Activated T-cell treated with anti-CD3 and anti-CD28 coated beads, Interleukin-2, amount 50 U/mL, for 1 hour (primary cell): ENCODE results near the gene IL34.
"Not testable (repeated sequence)": the region's sequence is repeated elsewhere in the genome, so short reads cannot be mapped to it uniquely, and the experiment has no call there.

Experiments used
- DNase-seq: peaks from one replicate; pipeline ENCODE4 v3.0.0-alpha.2; 2020

IL34 gene

DNA sequence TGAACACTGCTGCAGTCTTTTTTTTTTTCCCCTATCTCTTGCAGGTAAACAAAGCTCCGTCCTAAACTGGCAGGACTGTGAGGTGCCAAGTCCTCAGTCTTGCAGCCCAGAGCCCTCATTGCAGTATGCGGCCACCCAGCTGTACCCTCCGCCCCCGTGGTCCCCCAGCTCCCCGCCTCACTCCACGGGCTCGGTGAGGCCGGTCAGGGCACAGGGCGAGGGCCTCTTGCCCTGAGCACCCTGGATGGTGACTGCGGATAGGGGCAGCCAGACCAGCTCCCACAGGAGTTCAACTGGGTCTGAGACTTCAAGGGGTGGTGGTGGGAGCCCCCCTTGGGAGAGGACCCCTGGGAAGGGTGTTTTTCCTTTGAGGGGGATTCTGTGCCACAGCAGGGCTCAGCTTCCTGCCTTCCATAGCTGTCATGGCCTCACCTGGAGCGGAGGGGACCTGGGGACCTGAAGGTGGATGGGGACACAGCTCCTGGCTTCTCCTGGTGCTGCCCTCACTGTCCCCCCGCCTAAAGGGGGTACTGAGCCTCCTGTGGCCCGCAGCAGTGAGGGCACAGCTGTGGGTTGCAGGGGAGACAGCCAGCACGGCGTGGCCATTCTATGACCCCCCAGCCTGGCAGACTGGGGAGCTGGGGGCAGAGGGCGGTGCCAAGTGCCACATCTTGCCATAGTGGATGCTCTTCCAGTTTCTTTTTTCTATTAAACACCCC, 13.8 kb downstream of the IL34 start:
- DNase-seq: no peak

DNA sequence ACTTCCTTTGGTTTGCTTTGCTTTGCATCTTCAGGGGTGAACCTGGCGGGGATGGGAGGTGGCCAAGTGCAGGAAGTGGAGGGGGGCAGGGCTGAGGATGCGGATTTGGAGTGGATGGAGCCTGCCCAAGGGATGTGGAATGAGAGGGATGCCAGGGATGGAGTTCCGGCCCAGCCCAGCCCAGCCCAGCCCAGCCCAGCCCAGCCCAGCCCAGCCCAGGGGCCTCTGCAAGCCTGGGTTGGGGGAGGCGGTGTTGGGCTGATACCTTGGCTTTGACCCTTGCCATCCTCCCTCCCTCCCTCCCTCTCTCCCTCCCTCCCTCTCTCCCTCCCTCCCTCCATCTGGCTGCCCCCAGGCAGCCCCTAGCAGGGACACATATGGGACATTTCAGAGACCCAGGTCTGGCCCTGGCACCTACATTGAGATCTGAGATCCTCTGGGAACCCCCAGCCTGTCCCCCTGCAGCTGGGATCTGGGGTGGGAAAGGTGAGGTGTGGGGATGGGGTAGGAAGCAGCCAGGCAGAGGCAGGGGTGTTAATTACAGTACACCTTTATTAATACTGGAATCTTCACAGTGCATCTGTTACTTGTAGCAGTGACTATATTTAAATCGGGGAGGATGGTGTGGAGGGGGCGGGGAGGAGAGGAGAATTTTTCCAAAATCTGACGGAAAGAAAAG, 14.5 kb downstream of the IL34 start:
- no peak for DNase-seq

DNA sequence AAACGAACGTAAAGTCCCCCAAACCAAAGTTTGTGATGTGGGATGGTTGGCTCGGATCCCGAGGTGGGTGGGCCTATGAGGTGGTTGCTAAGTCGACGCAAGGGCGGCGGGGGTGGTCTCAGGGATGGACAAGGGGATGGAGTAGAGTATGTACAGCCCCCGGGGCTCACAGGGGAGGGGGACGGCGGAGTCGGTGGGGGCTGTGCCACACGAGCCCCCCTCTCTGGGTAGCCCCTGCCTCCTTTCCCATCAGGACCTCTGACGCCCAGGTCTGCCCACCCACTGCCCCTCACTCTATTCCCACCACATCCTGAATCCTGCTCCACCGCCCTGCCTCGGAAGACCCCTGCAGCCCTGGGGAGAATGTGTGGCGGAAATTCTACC, 15.2 kb downstream of the IL34 start:
- no peak for DNase-seq

DNA sequence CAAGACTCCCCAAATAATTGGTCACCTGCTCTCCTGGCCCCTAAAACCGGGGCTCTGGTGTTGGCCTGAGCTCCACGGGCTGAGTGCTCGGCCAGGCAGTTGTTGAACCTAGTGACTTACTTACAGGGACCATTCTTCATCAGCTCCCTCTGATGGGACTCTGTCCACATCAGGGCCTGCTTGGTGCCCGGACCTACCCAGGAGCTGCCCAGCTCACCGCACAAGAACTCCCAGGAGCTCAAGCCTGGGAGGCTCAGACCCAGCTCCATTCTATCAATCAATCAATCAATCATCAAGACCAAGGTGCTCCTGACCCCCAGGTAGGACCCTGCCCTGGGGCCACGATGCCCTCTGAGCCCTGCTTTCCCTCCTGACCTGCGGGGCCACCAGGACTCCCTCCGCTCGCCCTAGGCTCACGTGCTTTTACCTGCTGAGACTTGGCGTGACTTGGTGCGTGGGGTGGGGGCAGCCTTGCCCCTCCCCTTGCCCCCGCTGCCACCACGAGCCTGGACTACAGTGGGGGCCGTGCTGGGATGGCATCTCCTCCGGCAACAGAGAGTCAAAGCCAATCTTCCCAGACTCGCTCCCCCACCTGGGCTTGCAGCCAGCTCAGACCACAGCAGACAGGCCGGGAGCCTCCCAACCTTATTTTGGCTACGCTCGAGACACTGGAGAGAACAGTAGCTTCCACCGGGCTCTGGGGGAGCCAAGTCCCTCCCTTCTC, 15.7 kb downstream of the IL34 start:
- DNase-seq: no peak

DNA sequence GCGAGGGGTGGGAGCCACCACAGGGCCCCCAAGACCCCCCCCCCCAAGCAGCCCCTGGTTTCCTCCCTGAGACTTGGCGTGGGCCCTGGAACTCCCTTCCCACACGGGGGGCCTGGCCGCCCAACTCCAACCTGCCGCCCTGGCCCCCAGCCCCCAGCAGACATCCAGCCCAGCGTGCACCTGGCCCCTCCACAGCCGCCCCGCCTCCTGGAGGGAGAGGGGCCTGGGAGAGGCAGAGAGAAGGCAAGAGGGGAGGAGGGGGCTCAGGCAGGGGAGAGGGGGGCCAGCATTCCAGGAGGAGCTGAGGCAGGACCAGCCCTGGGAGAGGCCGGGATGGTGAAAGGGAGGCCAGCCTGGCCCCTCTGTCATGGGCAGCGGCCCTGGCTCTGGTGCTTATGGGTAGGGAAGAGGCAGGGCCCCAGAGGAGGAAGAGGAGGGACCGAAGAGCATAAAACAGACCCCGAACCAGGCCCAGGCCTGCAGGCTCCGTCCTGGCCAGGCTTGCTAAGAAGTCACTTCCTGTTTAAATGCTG, 16.7 kb downstream of the IL34 start:
- DNase-seq: no peak

DNA sequence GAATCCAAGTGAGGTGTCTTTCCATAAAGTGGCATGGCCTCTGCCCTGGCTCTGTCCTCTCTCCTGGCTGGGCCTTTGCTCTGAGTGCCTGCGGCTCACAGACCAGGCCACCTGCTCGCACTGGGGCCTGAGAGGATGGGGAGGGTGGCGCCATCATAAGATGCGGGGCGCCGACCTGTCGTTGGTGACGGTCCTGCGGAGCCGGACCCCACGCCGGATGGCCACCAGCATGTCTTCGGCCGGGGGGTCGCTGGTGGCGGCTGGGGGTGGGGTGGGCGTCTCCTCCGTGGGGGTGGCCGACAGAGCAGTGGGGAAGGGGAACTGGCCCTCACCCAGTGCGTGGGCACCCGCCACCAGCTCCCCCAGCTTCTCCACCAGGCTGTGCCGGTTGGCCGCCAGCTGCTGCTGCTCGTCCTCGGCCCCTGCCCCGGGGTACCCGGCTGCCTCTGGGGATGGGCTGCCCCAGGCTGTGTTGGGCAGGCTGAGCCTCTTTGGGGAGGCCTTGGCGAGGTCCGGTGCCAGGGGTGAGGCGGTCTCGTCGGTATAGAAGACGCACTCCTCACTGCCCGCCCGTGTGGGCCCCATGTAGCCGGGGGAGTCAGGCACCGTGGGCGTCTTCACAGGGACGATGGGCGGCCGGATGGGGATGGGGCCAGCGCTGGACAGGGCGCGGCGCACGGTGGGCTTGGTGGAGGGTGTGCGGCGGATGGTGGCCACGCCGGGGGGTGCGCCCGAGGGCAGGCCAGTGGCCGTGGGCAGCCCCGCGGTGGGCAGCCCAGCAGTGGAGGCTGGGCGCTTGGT, 17.4 kb downstream of the IL34 start:
- no peak for DNase-seq

DNA sequence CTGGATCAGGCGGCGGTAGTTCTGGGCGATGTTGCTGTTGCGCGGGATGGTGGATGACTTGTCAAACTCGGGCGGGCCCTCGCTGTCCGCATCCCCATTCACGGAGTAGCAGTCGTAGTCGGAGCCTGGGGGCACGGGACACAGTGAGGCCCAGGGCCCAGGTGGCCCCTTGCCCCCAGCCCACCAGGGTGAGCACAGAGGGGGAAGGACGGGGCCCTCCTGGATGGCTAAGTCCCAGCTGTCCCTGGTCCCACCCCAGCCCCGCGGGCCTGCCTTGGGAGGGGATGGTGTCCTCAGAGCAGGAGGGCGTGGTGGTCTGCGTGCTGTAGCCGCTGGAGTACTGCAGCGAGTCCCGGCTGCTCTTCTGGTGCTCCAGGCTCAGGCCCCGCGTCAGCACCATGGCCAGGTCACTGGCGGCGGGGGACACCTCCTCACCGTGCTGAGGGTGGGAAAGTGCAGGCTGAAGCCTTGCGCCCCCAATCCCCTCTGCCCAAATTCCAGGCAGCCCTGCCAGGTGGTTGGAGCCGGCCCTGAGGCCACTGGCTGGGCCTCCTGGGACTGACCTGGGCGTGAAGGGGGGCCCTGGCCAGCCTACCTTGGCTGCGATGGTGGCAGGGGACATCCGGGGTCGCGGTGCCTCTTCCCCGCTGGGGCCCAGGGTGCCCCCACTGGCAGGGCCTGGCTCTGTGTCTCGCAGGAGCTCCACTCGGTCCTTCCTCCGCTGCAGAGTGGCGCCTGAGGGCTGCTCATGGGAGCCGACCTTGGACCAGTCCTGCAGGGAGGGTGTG, 18.2 kb downstream of the IL34 start:
- no peak for DNase-seq

DNA sequence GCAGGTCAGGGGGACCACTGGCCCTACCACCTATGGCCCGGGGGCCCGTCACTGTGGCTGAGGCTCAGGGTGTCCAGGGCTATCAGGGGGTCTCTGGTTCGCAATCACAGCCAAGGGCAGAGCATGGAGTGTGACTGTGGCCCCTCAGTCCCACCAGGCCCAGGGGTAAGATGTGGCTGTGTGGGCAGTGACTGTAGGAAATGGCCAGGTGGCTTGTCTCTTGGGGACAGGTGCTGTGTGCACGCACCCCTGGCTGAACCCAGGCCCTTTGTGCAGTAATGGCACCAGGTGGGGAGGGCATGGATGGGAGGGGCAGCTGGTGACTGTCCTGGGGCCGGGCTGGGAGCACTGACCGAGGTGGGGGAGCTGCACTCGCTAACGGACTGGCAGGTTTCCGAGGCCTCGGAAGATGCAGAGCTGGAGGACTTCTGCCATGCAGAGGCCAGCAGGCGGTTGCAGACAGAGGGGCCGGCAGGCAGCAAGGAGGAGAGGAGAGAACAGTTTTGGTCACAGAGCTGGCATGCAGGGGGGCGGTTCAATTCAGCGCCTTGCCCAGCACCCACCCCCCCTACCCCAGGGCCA, 18.8 kb downstream of the IL34 start:
- no peak for DNase-seq

DNA sequence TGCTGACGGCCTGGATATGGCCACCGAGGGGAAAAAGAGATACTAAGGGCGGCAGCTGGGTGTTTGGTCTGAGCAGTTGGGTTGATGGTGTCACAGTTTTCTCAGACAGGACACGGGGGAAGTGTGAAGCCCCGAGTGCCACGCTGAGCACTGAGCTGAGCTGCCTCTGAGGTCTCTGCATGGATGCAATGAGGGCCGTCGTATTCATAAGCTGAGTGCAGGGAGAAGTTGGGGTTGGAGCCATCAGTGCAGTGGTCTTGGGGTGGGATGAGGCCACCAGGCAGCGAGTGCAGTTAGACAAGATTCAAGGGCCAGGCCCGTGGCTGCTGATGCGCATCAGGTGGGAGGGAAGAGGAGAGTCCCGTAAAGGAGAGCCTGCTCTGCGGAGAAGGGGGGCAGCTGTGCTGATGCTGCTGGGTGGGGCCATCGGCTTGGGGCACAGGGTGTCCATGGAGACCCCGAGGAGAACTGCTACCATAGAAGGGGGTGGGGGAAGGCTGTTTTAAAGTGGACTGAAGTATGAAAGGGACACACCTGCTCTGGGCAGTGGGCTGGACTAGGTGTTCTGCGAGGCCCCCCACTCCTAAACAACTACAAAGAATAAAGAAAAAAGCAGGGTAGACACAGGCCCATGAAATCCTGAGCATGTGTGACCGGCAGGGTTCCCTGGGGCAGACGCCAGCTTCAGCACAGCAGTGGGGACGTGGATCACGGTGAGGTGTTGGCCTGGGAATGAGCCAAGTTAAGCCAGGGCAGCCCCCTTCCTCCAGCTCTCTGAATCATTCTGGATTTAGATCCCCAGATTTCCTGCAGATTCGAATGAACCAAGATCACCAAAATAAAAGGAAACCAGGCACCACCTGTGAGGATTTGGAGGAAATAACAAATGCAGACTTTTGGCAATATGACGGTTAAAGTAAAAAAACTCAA, 19.7 kb downstream of the IL34 start:
- no peak for DNase-seq

DNA sequence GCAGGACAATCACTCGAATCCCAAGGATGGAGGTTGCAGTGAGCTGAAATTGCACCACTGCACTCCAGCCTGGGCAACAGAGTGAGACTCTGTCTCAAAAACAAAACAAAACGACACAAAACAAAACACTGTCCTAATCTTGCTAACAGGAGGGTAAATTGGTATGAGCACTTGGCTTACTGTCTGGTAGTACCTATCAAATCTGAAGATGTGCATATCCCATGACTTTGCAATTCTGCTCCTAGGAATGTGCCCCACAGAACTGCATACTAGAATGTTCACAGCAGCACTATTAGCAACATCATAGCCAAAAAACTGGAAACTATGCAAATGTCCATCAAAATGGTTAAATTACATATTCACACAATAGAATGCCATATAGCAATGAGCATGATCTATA, 23.8 kb downstream of the IL34 start:
- DNase-seq: no peak

DNA sequence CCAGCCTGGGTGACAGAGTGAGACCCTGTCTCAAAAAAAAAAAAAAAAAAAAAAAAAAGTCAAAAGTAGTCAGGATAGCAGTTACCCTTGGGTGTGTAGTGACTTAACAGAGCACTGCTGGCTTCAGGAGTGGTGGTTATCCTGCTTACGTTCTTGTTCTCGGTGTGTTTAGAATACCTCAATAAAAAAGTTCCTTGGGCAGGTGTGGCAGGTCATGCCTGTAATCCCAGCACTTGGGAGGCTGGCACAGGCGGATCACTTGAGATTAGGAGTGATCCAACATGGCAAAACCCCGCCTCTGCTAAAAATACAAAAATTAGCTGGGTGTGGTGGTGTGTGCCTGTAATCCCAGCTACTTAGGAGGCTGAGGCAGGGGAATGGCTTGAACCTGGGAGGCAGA, 24.6 kb downstream of the IL34 start:
- DNase-seq: not testable (repeated sequence)

DNA sequence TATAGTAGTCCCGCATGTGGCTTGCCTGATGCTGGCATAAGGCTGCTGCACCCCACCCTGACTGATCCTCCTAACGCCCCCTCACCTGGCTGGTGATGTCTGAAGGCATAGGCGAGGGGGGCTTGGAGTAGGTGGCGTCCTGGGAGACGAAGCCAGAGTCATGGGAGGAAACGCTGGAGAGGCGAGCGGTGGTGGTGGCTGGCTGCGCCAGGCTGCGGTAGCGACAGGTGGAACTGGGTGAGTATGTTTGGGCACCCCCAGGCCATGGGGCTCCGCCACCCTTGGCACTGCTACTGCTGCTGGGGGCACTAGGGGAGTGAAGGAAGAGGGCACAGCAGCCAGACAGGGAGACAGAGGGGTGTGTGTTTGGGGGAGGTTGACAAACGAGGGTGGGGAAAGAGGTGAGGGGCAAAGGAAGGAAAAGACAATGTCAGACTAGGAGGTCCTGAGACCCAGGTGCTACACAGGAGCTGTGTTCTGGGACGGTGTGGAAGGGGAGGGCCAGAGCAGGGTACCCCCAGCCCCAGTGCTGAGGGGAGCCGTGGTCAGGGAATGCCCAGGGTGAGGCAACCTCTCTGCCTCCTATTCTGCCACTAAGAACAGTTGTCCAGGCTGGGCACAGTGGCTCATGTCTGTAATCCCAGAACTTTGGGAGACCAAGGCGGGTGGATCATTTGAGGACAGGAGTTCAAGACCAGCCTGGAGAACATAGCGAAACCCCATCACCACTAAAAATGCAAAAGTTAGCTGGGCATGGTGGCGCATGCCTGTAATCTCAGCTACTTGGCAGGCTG, 28.1 kb downstream of the IL34 start:
- no peak for DNase-seq

DNA sequence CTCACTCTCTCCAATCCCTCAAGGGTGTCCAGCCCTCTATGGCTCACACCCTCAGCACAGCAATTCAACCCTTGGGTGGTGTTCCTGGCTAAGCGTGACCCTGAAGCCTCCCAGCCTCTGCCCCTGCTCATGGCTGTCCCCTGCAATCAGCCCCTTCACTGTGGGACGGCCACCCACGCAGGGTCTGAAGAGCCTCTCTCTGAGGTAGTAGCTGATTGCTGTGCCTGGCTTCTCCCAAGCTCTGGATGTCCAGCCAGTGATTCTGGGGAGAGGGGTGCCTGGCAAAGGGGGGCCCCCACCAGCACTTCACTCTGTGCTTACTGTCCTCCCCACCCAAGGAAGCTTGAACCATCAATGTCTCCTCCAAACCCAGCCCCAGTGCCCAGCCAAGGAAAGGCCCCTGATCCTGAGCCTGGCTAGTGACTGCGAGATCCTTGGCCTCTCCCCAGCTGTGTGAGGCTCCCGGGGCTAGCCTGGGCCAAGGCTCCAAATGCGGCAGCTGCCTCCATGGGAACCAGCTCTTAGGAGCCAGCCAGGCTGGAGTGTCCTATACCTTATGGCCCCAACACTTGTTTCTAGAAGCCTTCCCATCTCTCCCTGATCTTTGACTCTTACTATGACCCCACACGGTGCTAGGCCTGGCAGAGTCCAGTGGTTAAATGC, 29.6 kb downstream of the IL34 start:
- DNase-seq: no peak

DNA sequence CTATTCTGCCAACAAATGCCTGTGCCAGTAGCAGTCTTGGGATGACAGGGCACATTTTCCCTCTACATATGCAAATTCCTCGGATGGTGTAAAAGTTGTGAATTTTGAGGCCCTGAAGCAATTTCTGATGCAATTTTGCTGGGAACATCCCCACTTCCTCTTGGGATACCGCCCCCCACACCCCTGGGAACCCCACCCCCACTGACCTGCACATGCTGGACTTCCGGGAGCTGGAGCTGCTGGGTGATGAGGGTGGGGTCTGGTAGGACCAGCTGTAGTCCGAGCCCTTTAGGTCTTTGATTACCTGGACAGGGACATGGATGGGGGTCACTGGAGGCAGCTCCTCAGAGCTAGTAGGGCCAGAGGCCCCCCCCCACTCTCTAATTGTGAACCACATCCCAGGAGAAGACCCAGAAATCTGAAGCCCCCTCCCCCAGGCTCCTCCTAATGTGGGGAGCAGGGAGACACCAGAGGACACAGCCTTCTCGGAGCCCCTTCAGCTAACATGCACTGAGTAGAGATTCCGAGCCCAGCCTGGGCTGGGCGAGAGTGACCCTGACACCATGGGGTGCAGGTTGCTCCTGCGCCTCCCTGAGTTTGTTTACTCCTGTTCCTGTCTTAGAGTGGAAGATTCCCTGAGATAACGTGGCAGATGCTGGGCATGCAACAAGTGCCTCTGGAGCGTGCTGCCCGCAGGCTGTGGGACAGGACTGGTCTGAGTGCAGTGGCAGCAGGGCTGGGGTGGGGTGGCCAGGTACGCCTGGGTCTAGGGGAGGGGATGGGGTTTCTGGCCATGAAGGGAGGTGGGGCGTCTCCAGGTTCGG, 30.5 kb downstream of the IL34 start:
- no peak for DNase-seq

DNA sequence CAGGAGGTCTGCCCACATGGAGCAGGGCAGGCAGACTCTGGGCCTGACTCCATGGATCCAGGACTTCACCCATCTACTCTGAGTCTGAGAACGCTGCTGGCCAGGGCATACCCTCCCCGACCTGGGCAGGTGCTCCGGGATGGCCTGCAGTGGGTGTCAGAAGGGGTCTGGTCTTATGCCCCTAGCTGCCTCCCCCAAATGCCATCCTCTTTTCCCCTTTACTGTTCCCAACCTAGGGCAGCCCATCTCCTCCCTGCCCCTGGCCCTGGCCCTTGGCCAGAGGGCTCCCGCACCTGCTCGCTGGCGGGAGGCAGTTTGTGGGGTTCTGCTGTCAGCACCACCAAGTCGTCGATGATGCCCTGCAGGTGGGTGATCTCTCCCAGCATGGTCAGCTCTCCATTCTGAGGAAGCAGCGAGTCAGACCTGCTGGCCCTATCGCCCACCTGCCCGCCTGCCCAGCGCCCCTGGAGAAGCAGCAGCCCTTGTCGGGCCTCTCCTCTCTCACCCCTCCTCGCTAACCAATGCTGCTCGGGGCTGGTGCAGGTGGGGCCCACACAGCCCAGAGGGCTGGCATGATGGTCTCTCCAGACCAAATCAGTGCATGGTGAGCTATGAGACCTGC, 31.3 kb downstream of the IL34 start:
- DNase-seq: no peak

DNA sequence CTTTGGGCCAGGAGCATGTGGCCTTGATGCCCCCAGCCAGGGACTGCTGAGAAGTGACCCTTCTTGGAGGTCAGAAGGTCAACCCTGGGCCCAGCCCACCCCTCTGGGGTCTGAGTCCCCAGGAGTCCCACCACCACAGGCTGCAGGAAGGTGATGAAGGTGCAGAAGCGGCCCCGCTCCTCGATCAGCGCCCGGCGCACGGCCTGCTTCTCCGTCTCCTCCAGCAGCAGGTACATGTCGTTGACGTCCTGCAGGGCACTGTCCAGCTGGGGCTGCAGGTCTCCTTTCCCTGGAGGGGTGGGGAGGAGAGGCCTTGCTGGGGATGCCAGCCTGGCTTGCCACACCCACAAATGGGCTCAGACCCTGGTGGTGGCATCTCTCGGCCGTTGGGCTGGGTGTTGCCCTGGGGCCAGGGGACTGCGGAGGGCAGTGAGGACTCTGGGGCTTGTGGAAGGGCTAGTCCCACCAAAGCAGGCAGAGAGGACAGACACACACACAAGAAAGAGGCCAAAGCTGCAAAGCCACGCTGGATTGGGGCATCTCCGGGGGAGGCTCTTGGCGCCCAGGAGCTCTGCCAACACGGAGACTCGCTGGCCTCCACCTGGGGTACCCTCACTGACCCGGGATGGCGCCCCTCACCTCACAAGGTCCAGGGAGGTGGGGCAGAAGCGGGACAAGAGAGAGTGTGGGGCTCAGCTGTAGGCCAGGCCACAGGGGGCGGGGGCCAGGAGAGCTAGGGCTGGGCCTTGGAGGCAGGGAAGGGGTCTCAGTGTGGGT, 31.9 kb downstream of the IL34 start:
- DNase-seq: no peak
